NCI-H146 (cell line): ENCODE measurements around the gene APCDD1L.
"Not testable (repeated sequence)": the region's sequence is repeated elsewhere in the genome, so short reads cannot be mapped to it uniquely, and the experiment has no call there.

ENCODE experiments used
- DNase-seq: peaks from one replicate; lab custom pipeline; 2025; lab: John Stamatoyannopoulos, UW

The APCDD1L gene

DNA sequence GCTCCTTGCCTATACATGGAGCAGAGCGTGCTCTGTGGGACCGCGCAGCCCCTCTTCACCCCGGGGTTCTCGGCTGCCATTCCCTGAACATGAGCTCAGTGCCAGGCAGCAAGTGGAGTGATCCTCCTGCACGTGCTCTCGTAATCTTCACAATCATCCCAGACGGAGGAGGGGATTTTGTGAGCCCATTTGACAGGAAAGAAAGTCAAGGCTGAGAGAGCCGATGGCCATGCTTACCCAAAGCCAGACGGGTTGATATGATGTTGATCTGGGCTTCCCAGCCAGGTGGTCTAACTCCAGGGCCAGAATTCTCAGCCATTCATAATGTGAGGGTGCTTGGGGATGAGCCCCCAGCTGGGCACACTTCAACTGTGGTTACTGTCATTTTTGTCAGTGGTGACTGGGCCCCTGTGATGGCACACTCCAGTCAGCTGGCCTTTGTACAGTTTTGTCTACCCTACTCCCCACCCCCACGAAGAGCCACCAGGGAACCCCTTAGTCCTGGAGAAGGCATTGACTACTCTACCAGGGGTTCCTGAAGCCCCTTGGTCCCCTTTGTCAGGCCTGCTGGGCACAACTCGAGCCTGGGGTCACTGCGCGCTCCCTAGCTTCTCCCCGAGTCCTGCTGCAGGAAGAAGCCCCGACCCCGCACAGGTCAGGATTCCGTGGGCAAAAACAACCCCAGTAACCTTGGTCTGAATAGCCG is 1.5 kb downstream of the APCDD1L start:
- no peak for DNase-seq

- DNase-seq: no peak
These were observed 2.2 kb downstream of the APCDD1L start for GRCh38 chr20:58512808-58513552.

GRCh38 chr20:58511861-58512260 is 3.3 kb downstream of the APCDD1L start:
- no peak for DNase-seq

DNA sequence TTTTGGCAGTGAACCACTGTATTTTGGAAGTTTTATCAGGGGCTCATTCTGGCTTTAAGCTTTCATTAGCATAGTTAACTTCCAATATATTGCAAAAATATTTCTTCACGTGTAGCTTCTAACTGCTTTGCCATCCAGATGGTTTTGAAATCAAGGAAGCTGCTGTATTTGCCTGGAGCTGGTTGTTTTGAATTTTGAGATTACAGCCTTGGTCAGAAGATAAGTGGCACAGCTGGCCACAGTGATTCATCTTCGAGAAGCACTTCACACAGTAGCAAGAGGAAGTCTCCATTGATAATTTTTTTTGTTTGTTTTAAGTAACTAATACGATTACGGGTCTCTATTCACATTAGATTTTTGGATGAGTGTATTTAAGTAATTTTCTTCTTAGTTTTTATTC is 3.8 kb downstream of the APCDD1L start:
- no peak for DNase-seq

GRCh38 chr20:58510921-58511320 is 4.3 kb downstream of the APCDD1L start:
- no peak for DNase-seq

GRCh38 chr20:58508762-58509395 is 6.3 kb downstream of the APCDD1L start:
- DNase-seq: no peak

DNA sequence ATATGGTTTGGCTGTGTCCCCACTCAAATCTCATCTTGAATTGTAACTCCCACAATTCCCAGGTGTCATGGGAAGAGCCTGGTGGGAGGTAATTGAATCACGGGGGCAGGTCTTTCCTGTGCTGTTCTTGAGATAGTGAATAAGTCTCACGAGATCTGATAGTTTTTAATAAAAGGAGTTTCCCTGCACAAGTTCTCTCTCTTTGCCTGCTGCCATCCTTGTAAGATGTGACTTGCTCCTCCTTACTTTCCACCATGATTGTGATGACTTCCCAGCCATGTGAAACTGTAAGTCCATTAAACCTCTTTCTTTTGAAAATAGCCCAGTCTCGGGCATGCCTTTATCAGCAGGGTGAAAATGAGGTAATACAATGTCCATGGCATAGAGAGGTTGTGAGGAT is 8.2 kb downstream of the APCDD1L start:
- DNase-seq: not testable (repeated sequence)

GRCh38 chr20:58504566-58504965 is 10.6 kb downstream of the APCDD1L start:
- DNase-seq: no peak

DNA sequence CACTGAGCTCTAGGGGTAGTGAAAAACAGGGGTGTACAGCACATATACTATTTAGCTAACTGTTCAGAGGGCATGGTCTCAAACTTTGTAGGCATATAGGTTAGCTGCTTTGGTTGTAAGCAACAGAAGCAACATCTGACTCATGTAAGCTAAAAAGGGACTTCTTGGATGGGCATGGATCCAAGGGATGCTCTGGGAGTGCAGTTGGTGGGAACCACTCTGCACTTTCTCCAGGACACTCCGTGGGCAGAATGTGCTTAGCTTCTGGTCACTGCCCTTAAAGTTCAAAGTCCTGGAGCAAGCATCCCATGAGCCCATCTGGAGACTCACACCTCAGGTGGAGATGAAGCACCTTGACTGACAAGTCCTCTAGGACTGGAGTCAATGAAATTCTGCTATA is 11.5 kb downstream of the APCDD1L start:
- no peak for DNase-seq

- DNase-seq: no peak
These were observed 14.9 kb downstream of the APCDD1L start for GRCh38 chr20:58500256-58500655.

DNA sequence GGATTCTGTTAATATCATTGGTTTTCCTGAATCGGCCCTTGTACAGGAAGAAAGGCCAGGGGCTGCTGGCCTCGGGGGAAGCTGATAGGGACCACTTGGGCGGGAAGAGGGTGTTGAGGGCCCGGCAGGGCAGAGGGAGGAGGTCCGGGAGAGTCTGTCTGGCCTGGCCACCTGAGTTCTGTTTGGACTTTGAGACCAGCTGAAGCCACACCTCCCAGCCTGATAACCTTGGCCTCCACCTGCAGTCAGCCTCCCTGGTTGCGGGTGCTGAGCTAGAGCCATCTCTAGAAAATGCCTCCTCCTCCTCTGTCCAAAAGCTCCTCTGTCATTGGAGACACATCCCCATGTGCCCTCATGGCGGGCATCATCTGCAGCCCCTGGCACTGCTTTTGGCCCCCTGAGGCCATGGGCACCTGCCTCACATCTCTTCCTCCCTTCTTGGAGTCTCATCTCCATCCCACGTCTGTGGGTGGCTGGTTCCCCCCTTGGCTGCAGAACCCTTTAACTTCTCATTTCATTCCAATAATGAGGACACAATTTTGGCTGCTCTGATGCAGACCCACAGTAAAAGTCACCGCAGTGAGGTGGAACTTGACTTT is 16.6 kb downstream of the APCDD1L start:
- DNase-seq: no peak

DNA sequence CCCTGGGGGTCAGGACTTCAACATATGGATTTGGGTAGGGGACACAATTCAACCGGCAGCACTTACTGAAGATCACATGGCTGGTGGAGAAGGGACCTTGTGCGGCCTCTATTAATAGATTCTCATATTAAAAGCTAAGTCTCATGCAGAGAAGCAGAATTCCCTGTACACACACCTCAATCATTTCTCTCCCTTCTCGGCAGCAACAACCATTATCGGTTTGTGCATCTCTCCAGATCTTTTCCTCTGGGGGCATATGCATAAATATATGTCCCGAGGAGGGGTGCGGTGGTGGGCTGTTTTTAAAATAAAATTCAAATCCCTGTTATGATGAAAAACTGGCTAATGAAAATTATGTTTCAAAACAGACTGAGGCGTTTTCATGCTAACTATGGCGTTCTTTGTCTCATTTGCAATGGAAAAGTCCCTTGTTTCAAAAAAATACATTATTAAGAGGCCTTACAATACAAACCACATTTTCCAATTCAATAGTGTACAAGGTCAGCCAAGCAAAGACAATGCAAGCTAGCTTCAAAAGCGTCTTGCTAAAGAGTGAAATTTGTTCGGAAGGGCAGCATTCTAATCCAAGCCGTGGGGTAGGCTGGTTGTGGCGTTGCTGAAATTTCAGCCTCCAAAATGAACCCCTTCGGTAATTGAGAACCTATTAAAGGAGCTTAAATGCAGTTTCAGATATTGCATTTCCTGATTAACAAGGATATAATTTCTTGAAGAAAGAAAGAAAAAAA is 17.3 kb downstream of the APCDD1L start:
- DNase-seq: no peak

- DNase-seq: no peak
These were observed 18.0 kb downstream of the APCDD1L start for GRCh38 chr20:58497076-58497641.

- DNase-seq: no peak
These were observed 18.8 kb downstream of the APCDD1L start for GRCh38 chr20:58496429-58496769.

GRCh38 chr20:58495623-58496428 is 19.4 kb downstream of the APCDD1L start:
- DNase-seq: no peak

DNA sequence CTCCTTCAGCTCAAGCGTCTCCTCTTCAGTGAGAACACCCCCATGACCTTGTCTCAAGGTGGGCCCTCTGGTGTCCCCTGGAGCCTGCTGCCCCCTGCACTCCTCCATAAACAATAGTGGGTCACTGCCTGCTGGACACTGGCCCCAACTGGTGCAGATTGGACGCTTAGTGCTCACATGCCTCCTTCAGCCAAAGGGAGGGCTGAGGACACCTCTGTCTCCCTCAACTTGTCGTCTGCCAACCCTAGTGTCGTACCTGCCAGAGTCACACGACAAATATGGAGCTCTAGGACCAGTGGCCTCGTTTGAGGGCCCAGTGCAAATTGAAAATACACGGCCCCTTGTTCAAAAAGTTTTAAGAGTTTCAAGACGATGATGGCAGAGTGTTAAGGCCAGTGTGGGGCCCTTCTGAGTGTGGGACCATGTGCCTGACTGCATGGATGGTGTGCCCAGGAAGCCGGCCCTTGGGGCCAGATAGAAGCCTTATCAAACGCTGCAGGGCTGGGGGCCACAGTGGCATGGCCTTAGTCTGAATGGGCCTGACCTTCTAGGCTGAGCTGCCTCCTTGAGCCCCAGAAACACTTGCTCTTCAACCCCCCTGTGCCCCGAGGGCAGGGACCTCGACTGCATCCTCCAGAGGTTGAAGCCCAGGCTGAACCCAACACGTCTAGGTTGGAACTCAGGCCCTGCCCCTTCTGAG is 20.1 kb downstream of the APCDD1L start:
- DNase-seq: no peak

DNA sequence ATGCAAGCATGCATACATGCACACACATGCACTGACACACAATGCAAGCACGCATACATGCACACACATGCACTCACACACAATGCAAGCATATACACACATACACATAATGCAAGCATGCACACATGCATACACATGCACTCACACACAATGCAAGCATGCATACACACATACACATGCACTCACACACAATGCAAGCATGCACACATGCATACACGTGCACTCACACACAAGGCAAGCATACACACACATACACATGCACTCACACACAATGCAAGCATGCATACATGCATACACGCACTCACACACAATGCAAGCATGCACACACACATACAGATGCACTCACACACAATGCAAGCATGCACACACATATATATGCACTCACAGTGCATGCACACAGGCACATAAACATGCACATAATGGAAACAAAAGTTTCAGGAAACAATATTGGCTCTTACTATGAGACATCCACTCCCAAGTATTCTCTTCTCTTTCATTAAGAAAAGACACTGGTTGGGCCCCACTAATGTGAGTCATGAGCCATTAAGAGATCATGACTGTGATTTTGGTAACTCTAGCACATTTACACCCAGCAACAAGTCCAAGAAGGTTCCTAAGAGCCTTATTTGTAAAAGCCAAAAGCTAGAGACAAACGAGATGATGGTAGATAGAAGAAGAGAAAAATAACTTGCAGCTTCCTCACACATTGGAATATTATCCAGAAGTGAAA is 22.2 kb downstream of the APCDD1L start:
- DNase-seq: no peak

- no peak for DNase-seq
These were observed 23.0 kb downstream of the APCDD1L start for GRCh38 chr20:58492074-58492718.

GRCh38 chr20:58486207-58486606 is 29.0 kb downstream of the APCDD1L start:
- DNase-seq: no peak
